B cell (primary cell): ENCODE measurements around the gene UHRF1.

ENCODE experiments used
- EZH2 ChIP-seq: IDR thresholded peaks from 2 replicates; pipeline ENCODE4 v1.6.1; 2012; ENCODE audit warnings: borderline replicate concordance, low read depth, mild to moderate bottlenecking, moderate library complexity, low read length; ENCODE audit not compliant: insufficient read depth, poor library complexity, severe bottlenecking
- TF ChIP-seq, protein P1 (sequence below): fragments of 200-600 bp; IDR thresholded peaks from one replicate; pipeline ENCODE4 v1.8.0; 2022; ENCODE audit warnings: antibody characterized with exemption, mild to moderate bottlenecking

DNA sequence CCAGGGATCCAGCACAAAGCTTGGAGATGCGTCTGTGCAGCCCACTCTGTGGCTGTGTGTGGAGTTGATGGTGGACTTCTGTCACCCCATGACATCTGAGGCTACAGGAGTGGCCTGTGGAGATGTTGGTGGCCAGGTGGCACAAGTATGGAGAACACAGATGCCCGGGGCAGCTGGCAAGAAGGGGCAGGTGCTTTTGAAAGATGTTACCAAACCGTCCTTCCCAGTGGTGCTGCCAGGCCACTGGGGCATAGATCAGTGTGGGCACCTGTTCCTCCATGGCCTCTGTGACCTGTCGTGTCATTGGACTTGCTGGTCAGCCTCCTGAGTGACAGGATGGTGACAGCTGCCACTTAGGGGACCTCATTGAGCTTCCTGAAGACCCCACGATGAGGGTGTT lies 95.8 kb downstream of the UHRF1 start:
- TF ChIP-seq, protein P1, sequence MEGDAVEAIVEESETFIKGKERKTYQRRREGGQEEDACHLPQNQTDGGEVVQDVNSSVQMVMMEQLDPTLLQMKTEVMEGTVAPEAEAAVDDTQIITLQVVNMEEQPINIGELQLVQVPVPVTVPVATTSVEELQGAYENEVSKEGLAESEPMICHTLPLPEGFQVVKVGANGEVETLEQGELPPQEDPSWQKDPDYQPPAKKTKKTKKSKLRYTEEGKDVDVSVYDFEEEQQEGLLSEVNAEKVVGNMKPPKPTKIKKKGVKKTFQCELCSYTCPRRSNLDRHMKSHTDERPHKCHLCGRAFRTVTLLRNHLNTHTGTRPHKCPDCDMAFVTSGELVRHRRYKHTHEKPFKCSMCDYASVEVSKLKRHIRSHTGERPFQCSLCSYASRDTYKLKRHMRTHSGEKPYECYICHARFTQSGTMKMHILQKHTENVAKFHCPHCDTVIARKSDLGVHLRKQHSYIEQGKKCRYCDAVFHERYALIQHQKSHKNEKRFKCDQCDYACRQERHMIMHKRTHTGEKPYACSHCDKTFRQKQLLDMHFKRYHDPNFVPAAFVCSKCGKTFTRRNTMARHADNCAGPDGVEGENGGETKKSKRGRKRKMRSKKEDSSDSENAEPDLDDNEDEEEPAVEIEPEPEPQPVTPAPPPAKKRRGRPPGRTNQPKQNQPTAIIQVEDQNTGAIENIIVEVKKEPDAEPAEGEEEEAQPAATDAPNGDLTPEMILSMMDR = no peak
- no peak for TF ChIP-seq EZH2
